Measurements from ENCODE around the gene TMEM185B.

The TMEM185B gene

GRCh38 chr2:120220756-120221155 is 2.4 kb downstream of the TMEM185B start:
- Histone ChIP-seq H3K79me2 (ENCODE audit: low read length) (peaks cover 14% of the 10 kb centered on the region), H3K4me1 (ENCODE audit: low read length) (peaks cover 11% of the 10 kb centered on the region; the same call in 1 of the 2 replicates), H3K9ac (ENCODE audit: low read length) (no peak overlapping the region), H3K27me3 (replicated peaks; ENCODE audit: insufficient read depth, low read length) (no peaks in the 10 kb centered on the region), H4K20me1 (ENCODE audit: insufficient read depth, low read length) (no peaks in the 10 kb centered on the region), H3K4me2 (ENCODE audit: low read depth, low read length) (no peak overlapping the region), H3K36me3 (replicated peaks; ENCODE audit: insufficient read depth, low read length) (no peaks in the 10 kb centered on the region), H2AFZ (ENCODE audit: low read length) (no peak overlapping the region), H3K9me3 (replicated peaks; ENCODE audit: insufficient read depth, low read length) (no peaks in the 10 kb centered on the region), H3K4me3 (ENCODE audit: low read length) (no peak overlapping the region), H3F3A (ENCODE audit: insufficient read depth, low read length) (no peaks in the 10 kb centered on the region), H3K9me2 (replicated peaks; ENCODE audit: insufficient read depth, low read length) (no peaks in the 10 kb centered on the region), H3K27ac (ENCODE audit: low read length) (no peak overlapping the region)
- no peak for DNase-seq
- TF ChIP-seq EZH2phosphoT487 (IDR thresholded peaks at IDR 0.05; ENCODE audit: low read length) (no peak), EZH2 (optimal IDR thresholded peaks at IDR 0.05; ENCODE audit: low read depth, low read length) (no peak), CTCF (IDR thresholded peaks at IDR 0.05; ENCODE audit: low read length) (no peak)

GRCh38 chr2:120219766-120220165 is 3.4 kb downstream of the TMEM185B start:
- Histone ChIP-seq H3K4me2 (ENCODE audit: low read depth, low read length) (no peak overlapping the region), H3K4me3 (ENCODE audit: low read length) (no peak overlapping the region), H3K4me1 (ENCODE audit: low read length) (peaks cover 11% of the 10 kb centered on the region; the same call in 1 of the 2 replicates), H4K20me1 (ENCODE audit: insufficient read depth, low read length) (no peaks in the 10 kb centered on the region), H2AFZ (ENCODE audit: low read length) (no peak overlapping the region), H3K27ac (ENCODE audit: low read length) (no peak overlapping the region), H3K9ac (ENCODE audit: low read length) (no peak overlapping the region), H3F3A (ENCODE audit: insufficient read depth, low read length) (no peaks in the 10 kb centered on the region), H3K79me2 (ENCODE audit: low read length) (peaks cover 14% of the 10 kb centered on the region), H3K27me3 (replicated peaks; ENCODE audit: insufficient read depth, low read length) (no peaks in the 10 kb centered on the region), H3K36me3 (replicated peaks; ENCODE audit: insufficient read depth, low read length) (no peaks in the 10 kb centered on the region), H3K9me3 (replicated peaks; ENCODE audit: insufficient read depth, low read length) (no peaks in the 10 kb centered on the region), H3K9me2 (replicated peaks; ENCODE audit: insufficient read depth, low read length) (no peaks in the 10 kb centered on the region)
- no peak for DNase-seq
- TF ChIP-seq EZH2 (optimal IDR thresholded peaks at IDR 0.05; ENCODE audit: low read depth, low read length) (no peak), EZH2phosphoT487 (IDR thresholded peaks at IDR 0.05; ENCODE audit: low read length) (no peak), CTCF (IDR thresholded peaks at IDR 0.05; ENCODE audit: low read length) (no peak)

GRCh38 chr2:120219291-120219690 is 3.9 kb downstream of the TMEM185B start:
- DNase-seq = no peak
- H3K79me2 ChIP-seq (ENCODE audit: low read length) = peaks cover 14% of the 10 kb centered on the region
- TF ChIP-seq CTCF (IDR thresholded peaks at IDR 0.05; ENCODE audit: low read length) (no peak), EZH2phosphoT487 (IDR thresholded peaks at IDR 0.05; ENCODE audit: low read length) (no peak), EZH2 (optimal IDR thresholded peaks at IDR 0.05; ENCODE audit: low read depth, low read length) (no peak)
- H3K4me3 ChIP-seq (ENCODE audit: low read length) = no peak overlapping the region
- H3K27ac ChIP-seq (ENCODE audit: low read length) = no peak overlapping the region
- H3F3A ChIP-seq (ENCODE audit: insufficient read depth, low read length) = no peaks in the 10 kb centered on the region
- no peaks in the 10 kb centered on the region for H3K27me3 ChIP-seq (replicated peaks; ENCODE audit: insufficient read depth, low read length)
- peaks cover 11% of the 10 kb centered on the region; the same call in 1 of the 2 replicates for H3K4me1 ChIP-seq (ENCODE audit: low read length)
- H3K36me3 ChIP-seq (replicated peaks; ENCODE audit: insufficient read depth, low read length) = no peaks in the 10 kb centered on the region
- H4K20me1 ChIP-seq (ENCODE audit: insufficient read depth, low read length) = no peaks in the 10 kb centered on the region
- no peak overlapping the region for H2AFZ ChIP-seq (ENCODE audit: low read length)
- H3K9me3 ChIP-seq (replicated peaks; ENCODE audit: insufficient read depth, low read length) = no peaks in the 10 kb centered on the region
- H3K9ac ChIP-seq (ENCODE audit: low read length) = no peak overlapping the region
- no peaks in the 10 kb centered on the region for H3K9me2 ChIP-seq (replicated peaks; ENCODE audit: insufficient read depth, low read length)
- H3K4me2 ChIP-seq (ENCODE audit: low read depth, low read length) = no peak overlapping the region
